Stimulated activated CD4-positive, alpha-beta T cell treated with anti-CD3 and anti-CD28 coated beads, Interleukin-1b, Interleukin-23, amount 100 ng/mL, for 4 hours (primary cell): ENCODE measurements around the gene IRF8.
A peak's percentile ranks its signal among the peaks of the same experiment; 100 is the strongest.

ENCODE experiments used
- DNase-seq, 2 donors: peaks; one replicate each; pipeline ENCODE4 v3.0.0-alpha.2; 2020; ENCODE audit warnings: low read depth in 2 of 2

IRF8 gene

DNA sequence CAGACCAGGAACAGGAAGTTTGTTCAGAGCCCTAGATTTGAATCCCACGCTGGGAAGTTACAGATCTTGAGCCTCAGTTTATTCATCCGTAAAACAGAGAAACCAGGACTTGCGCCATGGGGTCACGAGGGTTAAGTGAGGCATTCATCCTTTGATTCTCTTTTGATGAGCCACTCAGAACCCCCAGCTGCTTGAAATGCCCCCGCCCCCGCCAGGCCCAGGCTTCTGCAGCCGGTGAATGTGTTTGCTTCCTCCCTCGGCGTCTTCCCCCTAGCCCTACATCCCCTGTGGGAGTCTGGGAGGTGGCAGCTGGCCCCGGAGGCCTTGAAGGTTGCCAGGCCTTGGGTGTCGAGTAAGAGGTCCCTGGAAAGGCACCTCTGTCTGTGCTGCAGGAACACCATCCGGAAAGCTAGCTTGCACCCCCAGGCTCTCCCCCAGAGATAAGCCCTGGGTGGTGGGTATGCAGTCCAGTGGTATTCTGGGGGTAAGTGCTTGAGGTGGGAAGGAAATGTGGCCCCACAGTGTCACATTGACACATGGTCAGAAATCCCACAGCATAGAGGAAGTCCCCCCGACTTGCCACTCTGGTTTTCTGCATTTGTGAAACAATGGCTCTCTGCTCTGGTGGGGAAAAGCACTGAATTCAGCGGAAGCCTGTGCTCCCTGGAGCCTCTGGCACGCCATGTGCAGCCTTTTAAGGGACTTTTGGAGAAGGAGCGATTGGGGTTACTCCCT lies 14.9 kb downstream of the IRF8 start:
- no peak for DNase-seq

DNA sequence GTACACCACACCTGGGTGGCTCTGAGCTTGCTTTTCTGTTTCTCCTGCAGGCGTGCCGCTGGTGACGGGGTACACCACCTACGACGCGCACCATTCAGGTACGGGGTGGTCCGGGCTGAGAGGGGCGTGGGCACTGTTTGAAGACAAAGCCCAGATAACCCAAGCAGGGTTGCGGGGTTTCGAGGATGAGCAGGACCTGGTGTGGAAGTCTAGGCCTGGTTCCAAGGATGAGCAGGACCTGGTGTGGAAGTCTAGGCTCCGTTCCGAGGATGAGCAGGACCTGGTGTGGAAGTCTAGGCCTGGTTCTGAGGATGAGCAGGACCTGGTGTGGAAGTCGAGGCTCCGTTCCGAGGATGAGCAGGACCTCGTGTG lies 15.4 kb downstream of the IRF8 start:
- no peak for DNase-seq

DNA sequence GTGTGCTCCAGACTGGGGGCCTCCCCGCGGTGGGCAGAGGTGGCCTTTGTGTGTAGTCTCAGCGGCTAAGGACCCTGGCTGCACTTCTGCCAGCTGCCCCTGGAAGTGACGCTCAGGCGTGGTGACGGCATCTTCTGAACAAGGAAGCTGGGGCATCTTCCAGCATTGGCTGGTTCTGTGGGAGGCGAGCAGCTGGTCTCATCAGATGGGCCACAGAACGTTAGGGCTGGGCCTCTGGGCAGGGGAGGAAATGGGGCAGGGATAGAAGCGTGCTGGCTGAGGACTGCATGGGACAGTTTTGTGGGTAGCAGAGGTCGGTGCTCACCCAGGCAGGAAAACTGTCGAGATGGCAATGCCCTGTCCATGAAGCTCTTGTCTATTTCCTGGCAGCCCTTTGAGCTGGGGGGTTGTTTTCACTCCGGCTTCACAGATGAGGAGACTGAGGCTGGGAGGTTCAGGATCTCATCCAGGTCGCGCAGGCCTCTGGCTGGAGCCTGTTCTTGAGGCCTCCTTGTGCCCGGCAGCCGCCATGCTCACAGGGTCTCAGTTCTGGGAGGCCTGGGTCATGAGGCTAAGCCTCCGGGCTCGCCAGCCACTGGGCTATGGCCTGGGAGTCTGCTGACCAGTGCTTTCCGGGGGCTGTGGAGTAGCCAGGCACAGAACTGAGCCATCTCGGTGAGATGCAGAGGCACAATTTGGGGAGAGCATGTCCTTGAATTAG lies 16.3 kb downstream of the IRF8 start:
- no peak for DNase-seq

DNA sequence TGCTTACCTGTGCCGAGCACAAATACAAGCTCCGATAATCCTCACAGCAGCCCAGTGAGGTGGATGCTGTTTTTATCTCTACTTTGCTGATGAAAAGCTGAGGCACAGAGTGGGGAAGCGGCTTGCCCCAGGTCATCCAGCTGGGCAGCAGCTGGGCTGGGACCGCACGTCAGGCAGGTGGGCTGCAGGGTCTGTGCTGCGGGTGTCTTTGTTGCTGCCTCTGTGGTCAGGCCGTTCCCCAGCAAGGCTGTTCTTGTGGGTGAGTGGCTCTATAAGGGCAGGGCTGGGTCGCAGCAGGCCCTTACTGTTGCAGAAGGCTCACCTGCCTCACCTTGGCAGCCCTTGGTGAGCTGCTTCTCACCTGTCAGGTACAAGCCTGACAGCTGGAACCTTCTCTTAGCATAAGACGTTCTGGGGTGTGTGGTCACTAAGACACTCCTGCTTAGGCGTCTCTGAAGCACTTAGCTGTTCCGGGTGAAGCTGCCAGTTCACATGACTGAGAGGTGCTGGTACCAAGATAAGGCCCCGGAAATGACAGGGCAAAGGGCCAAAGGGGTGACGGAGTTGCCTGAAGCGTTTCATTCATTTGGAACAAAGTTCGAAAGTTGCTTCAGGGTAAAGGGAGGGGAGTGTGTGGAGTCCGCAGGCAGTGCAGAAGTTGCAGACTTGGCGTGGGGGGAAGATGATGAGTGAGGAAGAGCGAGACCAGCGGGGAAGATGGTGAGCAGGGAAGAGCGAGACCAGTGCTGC lies 17.4 kb downstream of the IRF8 start:
- DNase-seq: no peak

DNA sequence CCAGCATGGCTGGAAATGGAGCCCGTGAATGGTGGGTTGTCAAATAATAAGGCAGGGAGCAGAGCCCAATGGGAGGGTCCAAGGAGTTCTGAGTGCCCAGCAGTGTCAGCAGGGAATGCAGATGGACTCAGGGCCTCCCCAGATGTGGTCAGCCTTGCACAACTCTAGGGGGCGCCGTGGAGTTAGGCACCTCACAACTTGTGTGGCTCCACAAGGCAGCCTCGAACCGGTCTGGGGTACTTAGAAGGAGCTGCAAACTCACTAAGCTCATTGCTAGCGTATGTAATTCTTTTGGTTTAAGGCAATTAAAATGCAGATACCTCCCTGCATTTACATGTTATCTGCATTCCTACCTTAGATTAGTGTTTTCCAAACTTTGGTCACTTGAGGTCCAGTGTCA lies 18.1 kb downstream of the IRF8 start:
- DNase-seq: no peak

DNA sequence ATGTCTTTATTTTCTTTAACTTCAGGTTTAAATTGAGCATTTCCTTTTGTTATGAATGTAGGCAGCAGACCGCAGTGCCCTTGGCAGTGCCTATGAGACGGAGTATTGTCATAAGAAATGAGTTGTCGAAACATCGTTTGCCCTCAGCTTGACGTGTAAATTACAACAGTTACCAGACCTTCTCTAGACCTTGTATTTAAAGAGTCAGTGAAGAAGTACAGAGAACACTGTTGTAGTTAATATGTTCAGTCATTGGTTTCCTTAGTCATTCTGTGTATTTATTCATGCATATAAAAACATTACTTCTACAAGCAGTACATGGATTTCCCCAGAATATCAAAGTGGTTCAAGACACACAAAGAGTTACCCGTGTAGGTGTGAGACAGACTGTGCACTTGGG lies 19.0 kb downstream of the IRF8 start:
- DNase-seq: no peak

DNA sequence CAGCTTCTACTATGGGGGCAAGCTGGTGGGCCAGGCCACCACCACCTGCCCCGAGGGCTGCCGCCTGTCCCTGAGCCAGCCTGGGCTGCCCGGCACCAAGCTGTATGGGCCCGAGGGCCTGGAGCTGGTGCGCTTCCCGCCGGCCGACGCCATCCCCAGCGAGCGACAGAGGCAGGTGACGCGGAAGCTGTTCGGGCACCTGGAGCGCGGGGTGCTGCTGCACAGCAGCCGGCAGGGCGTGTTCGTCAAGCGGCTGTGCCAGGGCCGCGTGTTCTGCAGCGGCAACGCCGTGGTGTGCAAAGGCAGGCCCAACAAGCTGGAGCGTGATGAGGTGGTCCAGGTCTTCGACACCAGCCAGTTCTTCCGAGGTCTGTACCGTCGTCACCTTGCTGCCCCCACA lies 19.5 kb downstream of the IRF8 start:
- DNase-seq: no peak

DNA sequence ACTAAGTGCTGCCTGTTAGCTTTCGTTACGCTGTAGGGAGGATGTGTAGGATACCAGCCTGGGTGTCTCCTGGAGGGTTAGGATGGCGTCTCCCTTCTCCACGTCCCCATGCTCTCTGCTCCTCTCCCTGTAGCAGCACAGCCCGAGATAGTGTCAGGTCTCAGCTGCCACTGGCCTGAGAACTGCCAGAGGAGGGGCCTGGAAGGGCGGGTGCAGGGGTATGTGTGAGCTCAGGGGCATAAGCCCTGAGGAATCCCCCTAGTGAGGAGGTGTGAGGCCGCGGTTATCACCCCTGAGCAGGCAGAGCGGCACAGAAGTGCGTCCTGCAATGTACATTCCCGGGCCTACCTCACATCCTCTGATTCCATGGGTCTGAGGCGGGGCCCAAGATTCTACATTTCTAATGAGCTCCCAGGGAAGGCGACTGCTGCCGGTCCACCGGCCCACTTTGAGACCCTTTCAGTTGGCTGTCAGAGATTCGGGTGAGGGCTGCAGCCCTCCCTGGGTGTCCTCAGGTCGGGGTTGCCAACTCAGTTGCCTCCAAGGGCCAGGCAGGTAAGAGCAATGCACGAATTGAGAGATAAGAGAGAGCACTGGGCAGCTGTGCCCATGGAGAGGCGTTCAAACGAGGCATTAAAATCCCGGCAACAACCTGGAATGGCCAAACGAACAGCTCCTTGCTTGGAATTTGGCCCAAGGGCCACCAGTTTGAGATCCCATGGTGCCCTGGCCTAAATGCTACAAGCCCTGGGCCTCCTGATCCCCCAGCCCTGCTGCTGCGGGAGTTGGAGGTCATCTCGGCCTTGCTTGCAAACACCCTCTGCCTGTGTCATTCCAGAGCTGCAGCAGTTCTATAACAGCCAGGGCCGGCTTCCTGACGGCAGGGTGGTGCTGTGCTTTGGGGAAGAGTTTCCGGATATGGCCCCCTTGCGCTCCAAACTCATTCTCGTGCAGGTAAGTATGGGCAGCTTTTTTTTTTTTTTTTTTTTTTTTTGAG lies 20.6 kb downstream of the IRF8 start:
- no peak for DNase-seq

DNA sequence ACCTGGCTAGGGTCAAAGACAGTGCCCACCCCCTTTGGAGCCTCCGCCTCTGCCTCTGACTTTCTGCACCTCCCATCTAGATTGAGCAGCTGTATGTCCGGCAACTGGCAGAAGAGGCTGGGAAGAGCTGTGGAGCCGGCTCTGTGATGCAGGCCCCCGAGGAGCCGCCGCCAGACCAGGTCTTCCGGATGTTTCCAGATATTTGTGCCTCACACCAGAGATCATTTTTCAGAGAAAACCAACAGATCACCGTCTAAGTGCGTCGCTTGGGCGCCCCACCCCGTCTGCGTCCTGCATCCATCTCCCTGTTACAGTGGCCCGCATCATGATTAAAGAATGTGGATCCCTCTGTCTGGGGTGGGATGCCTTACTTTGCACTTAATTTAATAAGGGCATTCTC lies 22.1 kb downstream of the IRF8 start:
- DNase-seq: no peak

DNA sequence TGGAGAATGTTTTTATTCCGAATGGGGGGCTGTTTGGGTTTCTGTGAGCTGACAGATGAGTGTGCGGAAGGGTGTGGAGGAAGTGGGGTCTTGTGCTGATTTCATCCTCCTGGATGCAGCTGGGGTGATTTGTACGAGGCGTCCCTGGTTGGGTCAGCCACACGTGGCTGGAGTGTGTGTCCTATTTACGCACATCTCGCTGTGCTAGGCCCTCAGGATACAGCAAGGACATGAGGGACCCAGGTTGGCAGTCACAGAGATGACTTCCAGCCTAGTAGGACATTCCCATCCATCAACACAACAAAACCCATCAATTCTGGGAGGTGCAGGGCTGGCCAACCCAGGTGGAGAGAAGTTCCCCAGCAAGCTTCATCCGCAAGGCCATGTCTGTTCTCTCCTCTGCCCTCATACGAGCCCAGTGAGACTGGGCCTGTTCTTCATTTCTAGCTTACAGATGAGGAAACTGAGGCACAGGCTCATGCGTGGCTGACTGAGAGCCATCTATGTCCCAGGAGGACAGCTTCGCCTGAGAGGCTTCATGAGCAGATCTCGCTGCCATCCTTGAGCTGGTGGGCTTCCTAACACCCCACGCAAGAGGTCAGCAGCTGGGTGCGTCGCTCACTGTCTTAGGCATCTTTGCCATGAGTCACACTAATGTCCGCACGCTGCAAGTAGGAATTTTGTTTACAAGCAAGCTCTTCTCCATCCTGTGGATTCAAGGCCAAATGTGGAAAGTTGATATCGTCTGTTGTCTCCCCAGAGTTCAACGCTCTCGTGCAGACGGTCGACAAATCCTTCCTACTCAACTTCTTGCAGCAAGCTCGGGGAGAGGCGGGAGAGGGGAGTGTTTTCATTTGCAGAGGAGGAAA lies 24.4 kb downstream of the IRF8 start:
- DNase-seq: no peak

DNA sequence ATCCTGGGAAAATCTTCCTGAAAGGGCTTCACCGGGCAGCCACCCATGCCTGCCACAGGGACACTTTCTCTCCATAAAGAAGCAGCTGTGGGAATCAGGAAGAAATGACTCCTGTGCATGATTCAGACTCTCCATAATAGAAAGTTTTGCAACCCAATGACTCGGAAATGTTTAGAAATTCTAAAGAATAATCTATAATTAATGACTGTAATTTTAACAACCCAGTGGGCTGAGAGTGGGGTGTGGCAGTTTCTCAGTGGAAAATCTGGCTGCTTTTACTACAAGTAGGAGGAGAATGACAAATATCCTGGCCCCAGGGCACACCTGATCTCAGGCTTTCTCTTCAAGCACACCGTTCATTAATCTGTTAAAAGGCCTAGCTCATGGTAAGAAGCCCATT lies 25.7 kb downstream of the IRF8 start:
- DNase-seq: peak in 1 of 2 donors; percentile 31

DNA sequence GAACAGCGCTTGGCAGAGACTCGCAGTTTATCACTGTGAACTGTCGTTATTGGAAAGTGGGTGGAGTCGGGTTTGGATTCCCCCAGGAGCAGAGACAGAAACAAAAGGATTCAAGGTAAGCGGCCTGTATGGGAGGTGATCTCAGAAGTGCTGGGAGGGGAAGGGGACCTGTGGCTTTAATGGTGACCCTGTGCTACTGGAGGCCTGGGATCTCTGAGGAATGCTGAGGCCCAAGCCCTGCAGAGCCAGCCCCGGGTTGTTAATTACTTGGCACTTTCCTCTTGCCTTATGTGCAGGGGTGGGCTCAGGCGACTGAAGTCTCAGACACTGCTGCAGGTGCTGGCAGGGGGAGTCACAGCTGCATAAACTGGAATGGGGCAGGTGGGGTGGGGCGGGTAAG lies 27.4 kb downstream of the IRF8 start:
- DNase-seq: no peak

DNA sequence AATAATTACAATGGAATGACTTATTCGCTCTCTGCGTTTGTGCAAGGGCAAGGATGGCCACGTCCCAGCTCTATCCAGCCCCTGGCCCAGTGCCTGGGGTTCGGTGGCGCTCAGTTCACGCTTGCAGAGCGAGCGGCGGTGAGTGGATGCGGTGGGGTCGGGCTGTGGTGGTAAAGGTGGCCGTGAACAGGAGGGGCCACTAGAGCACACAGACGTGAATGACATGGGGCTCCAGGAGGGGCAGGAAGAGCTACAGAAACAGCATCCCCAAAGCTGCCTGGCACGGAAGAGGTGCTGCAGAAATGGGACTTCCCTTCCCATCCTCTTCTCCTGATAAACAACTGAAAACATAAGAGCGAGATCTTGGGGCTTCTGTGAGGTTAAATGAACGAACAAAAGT lies 28.4 kb downstream of the IRF8 start:
- DNase-seq: no peak

DNA sequence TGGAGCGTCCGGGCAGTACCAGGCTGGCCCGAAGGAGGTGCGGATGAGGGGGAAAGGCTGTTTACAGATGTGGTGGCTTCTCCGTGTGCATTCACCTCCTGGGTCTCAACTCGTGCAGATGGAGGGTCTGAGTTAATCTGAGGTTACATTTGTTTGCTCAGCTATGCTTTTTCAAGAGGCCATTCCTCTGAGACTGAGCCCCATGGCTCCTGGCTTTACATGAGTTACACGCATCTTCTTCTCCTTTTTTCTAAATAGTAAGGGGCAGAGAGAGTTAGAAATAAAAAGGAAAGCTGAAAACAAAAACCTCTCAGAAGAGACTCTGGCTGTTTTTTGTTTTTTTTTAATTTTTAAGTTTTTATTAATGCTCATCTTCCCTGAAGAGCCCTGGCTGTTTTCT lies 29.0 kb downstream of the IRF8 start:
- DNase-seq: no peak

DNA sequence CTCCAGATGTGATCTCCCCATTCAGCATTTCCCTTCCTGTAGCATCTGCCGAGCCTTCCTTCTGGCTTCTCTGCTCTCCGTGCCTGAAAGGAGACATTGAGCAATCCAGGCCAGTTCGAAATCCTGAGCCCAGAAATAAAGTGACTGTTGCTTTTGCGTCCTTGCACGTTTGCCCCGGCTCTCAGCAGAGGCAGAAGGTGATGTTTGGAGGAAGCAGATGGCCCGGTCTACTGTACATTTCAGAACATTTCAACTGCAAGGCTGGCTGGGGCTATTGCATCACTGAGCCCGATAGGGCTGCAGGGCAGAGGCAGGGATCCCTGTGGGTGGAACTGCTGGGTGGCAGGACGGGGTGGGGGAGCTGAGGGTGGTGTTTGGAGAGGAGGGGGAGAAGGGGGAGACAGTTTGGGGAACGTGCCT lies 29.4 kb downstream of the IRF8 start:
- no peak for DNase-seq

DNA sequence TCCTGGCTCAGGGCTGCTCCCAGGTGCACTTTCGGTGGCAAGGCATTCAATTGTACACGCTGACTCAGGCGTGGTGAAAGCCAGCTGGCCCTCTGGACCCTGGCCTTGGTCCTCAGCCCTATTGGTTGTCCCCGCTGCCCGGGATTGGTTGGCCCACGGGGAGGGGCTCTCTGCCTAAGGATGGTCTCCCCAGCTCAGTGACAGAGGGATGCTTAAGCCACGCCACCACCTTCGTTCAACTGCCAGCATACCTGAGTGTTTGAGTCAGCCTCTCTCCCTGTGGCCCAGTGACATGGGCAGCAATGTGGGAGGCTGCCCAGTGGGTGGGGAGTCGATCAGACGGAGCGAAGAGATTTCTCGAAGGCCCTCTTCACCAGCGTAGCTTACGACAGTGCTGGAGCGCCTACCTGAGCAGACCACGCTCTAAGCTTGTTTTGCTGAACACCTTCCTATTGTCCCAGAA lies 30.3 kb downstream of the IRF8 start:
- DNase-seq: no peak

DNA sequence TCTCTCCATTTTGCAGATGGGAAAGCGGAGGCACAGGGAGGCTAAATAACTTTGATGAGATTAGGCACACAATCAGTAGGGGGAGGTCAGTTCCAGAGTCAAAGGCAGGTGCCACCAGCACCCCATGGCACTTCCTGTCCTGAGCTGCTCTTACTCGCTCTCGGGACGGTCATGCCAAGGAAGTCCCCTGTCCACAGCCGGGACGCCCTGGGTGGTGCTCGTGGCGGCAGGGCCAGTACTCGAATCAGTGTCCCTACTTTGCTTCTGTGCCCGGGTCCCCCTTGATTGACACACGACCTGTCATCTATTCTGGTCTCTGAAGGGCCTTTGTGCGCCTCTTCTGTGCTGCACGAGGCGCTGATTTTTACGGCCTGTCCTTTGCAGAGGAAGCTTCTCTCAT lies 31.3 kb downstream of the IRF8 start:
- no peak for DNase-seq

DNA sequence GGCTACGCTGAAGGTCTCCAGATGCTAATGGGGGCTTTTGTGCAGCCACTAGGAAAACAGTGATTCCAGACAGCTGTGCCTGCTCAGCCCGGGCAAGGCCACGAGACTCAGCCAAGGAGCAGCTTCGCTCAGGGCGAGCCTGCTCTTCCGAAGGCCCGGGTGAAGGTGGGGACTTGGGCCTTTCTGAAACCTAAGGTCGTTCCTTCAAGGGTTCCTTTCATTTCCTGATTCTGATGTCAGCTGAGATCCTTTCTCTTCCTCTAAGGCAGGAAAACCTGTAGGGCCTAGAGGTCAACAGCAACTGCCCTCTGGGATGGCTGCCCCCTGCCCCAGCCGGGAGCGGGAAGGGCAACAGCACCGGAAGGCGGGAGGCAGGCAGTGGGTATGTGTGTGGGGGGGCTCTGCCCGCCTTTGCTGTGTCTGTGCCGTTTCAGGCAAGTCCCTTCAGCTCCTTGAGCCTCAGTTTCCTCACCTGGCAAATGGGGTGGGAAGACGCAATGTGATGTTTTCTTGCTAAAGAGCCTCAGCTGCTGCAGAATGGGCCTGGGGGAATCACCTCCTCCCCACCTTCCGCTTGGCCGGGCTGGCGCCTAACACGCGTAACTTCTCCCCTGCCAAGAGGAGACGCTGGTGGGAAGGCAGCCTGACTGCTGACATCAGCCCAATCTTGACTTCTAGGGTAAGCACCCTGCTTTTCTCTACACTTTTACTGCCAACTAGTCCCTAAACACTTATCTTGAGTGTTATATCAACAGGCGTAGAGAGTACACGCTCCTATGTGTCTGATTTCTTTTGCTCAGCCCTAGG lies 32.8 kb downstream of the IRF8 start:
- DNase-seq: no peak

DNA sequence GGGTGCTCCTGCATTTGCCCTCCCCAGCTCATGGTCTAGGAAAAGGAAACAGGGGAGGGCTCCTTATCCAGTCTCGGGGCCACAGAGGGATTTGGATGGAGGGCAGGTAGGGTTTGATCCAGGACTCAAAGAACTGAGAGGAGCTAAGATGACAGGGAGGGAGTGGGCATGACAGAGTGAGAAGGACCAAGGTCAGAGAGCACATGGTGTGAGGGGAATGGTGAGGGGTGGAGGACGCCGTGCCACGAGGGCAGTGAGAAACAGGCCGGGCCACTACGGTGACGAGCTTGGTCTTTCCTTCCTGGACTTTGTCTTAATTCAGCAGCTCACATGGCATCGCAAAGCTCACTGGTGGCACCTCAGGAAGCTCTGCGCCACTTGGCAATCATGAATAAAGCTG lies 35.2 kb downstream of the IRF8 start:
- no peak for DNase-seq
